Keratinocyte (primary cell): ENCODE results near the gene CXorf58. TPM values are rescaled to one million over a fixed set of nuclear protein-coding genes. Genes with fewer than 3 reads are reported as not detected.

Experiments
- DNase-seq: peaks from one replicate; pipeline ENCODE4 v3.0.0-alpha.2; 2011; ENCODE audit warnings: low read depth, missing footprints, low spot score
- FAIRE-seq: peaks from 2 replicates; lab custom pipeline; 2011; peaks lifted over from hg19 to GRCh38; lab: Jason Lieb, UNC
- H2AFZ ChIP-seq: 2 replicates; pipeline ENCODE4 v1.6.0; 2012; ENCODE audit warnings: low read length, control low read depth, inconsistent platforms; ENCODE audit not compliant: control insufficient read depth
- H3K27ac ChIP-seq: 2 replicates; pipeline ENCODE4 v1.5.1; 2011; ENCODE audit warnings: low read length; ENCODE audit not compliant: control insufficient read depth, insufficient read depth
- H3K27me3 ChIP-seq: 3 replicates; pipeline ENCODE4 v1.6.0; 2011; ENCODE audit warnings: low read length; ENCODE audit not compliant: control insufficient read depth, insufficient read depth; ENCODE audit errors: extremely low read depth
- H3K36me3 ChIP-seq, 2 experiments: 2 replicates in 1 of 2; 3 replicates in 1 of 2; pipeline ENCODE4 v1.5.1; 2011; ENCODE audit warnings: low read length in 2 of 2, mild to moderate bottlenecking in 1 of 2; ENCODE audit not compliant: control insufficient read depth in 2 of 2, insufficient read depth in 2 of 2; ENCODE audit errors: extremely low read depth in 1 of 2
- H3K4me1 ChIP-seq: 3 replicates; pipeline ENCODE4 v1.5.1; 2011; ENCODE audit warnings: low read length; ENCODE audit not compliant: control insufficient read depth, insufficient read depth; ENCODE audit errors: extremely low read depth
- H3K4me2 ChIP-seq: 3 replicates; pipeline ENCODE4 v1.6.0; 2011; ENCODE audit warnings: low read depth, low read length; ENCODE audit not compliant: control insufficient read depth, insufficient read depth; ENCODE audit errors: extremely low read depth
- H3K4me3 ChIP-seq, 3 experiments: fragments of 200-600 bp in 1 of 3; sonication (generic) in 1 of 3; 2 replicates in 2 of 3; 3 replicates in 1 of 3; pipeline ENCODE4 v1.5.1; 2011 to 2016; ENCODE audit warnings: low read length in 3 of 3, mild to moderate bottlenecking in 3 of 3, control low read depth in 2 of 3, inconsistent platforms in 1 of 3, low read depth in 1 of 3, mixed read lengths in 1 of 3, mixed run types in 1 of 3, moderate library complexity in 1 of 3; ENCODE audit not compliant: control insufficient read depth in 2 of 3, insufficient read depth in 2 of 3; ENCODE audit errors: extremely low read depth in 1 of 3
- H3K79me2 ChIP-seq: 2 replicates; pipeline ENCODE4 v1.6.0; 2012; ENCODE audit warnings: low read length; ENCODE audit not compliant: control insufficient read depth, insufficient read depth
- H3K9ac ChIP-seq: 3 replicates; pipeline ENCODE4 v1.6.0; 2011; ENCODE audit warnings: low read length; ENCODE audit not compliant: control insufficient read depth, insufficient read depth; ENCODE audit errors: extremely low read depth
- H3K9me1 ChIP-seq: 3 replicates; pipeline ENCODE4 v1.6.0; 2011; ENCODE audit warnings: low read length; ENCODE audit not compliant: control insufficient read depth, insufficient read depth; ENCODE audit errors: extremely low read depth
- H3K9me3 ChIP-seq: 2 replicates; pipeline ENCODE4 v1.5.1; 2012; ENCODE audit warnings: low read depth, low read length; ENCODE audit not compliant: control insufficient read depth
- H4K20me1 ChIP-seq: 3 replicates; pipeline ENCODE4 v1.6.0; 2011; ENCODE audit warnings: low read length; ENCODE audit not compliant: control insufficient read depth, insufficient read depth; ENCODE audit errors: extremely low read depth
- CTCF ChIP-seq, 3 experiments: IDR thresholded peaks in 1 of 3; conservative IDR thresholded peaks in 1 of 3; optimal IDR thresholded peaks in 1 of 3; 2 replicates in 2 of 3; 3 replicates in 1 of 3; pipeline versions ENCODE3 to v1.5.1; 2011; ENCODE audit warnings: low read length in 3 of 3, mild to moderate bottlenecking in 3 of 3, moderate library complexity in 2 of 3, control low read depth in 1 of 3, inconsistent platforms in 1 of 3; ENCODE audit not compliant: insufficient read depth in 2 of 3; ENCODE audit errors: extremely low read depth in 1 of 3
- EZH2 ChIP-seq: IDR thresholded peaks from one replicate; pipeline ENCODE4 v1.6.1; 2012; ENCODE audit warnings: inconsistent platforms, mild to moderate bottlenecking, low read length, moderate library complexity
- dilution Hi-C: fragments of 300-500 bp; cut with MboI; formaldehyde crosslinking; loops from one replicate; pipeline ENCODE4 v1.7.0; 2020; ENCODE audit warnings: low sequenced_read_pairs; ENCODE audit not compliant: extremely low pct_ligation_motif_present
- polyA plus RNA-seq, 5 experiments: library from polyadenylated mRNA; depleted of rRNA in 3 of 5; stranded (reverse) in 3 of 5; stranded (forward) in 1 of 5; unstranded in 1 of 5; fragments of >200 nt; gene quantifications; 1 replicate in 1 of 5; 2 replicates in 3 of 5; 3 replicates in 1 of 5; pipeline versions ENCODE4 v1.2.1 to v1.2.3, GENCODE V29; 2011 to 2012; ENCODE audit warnings: missing spikeins in 2 of 5, low read depth in 1 of 5, low replicate concordance in 1 of 5

The CXorf58 gene
- polyA plus RNA-seq, 1 donor (not counting 4 experiments of a cell fraction or from before 2014, with no cell fraction given), result 0.12 TPM

GRCh38 chrX:23936180-23936579 is 28.4 kb downstream of the CXorf58 start:
- FAIRE-seq, result no peak
- Histone ChIP-seq H3K9ac (no peak overlapping the region), H3K4me1 (no peaks in the 10 kb centered on the region), H3K9me1 (no peaks in the 10 kb centered on the region), H3K27me3 (no peaks in the 10 kb centered on the region), H3K9me3 (no peaks in the 10 kb centered on the region), H3K4me2 (no peak overlapping the region), H3K27ac (no peak overlapping the region), H3K36me3 (no peaks in the 10 kb centered on the region), H2AFZ (no peak overlapping the region), H3K79me2 (no peaks in the 10 kb centered on the region), H3K4me3 (no peak overlapping the region), H4K20me1 (no peaks in the 10 kb centered on the region)
- DNase-seq, result no peak
- no peak for TF ChIP-seq CTCF (optimal IDR thresholded peaks at IDR 0.05 in 1 of 3, IDR thresholded peaks at IDR 0.05 in 1 of 3, conservative IDR thresholded peaks at IDR 0.05 in 1 of 3; ENCODE audit: extremely low read depth in 1 of 3, insufficient read depth in 2 of 3, low read length in 3 of 3)
- TF ChIP-seq EZH2, result no peak
- dilution Hi-C loops, result no loop called here

- no peaks in the 10 kb centered on the region for H3K9me1 ChIP-seq
- dilution Hi-C loops, result no loop called here
- H3K9me3 ChIP-seq, result no peaks in the 10 kb centered on the region
- H3K9ac ChIP-seq, result no peak overlapping the region
- DNase-seq (no peak), FAIRE-seq (no peak)
- H3K79me2 ChIP-seq, result no peaks in the 10 kb centered on the region
- no peaks in the 10 kb centered on the region for H4K20me1 ChIP-seq
- H3K36me3 ChIP-seq, result no peaks in the 10 kb centered on the region
- H2AFZ ChIP-seq, result no peak overlapping the region
- no peaks in the 10 kb centered on the region for H3K4me1 ChIP-seq
- H3K4me3 ChIP-seq, result no peak overlapping the region
- no peak overlapping the region for H3K27ac ChIP-seq
- no peak for TF ChIP-seq CTCF (optimal IDR thresholded peaks at IDR 0.05 in 1 of 3, IDR thresholded peaks at IDR 0.05 in 1 of 3, conservative IDR thresholded peaks at IDR 0.05 in 1 of 3; ENCODE audit: extremely low read depth in 1 of 3, insufficient read depth in 2 of 3, low read length in 3 of 3)
- no peak for TF ChIP-seq EZH2
- no peak overlapping the region for H3K4me2 ChIP-seq
- H3K27me3 ChIP-seq, result no peaks in the 10 kb centered on the region
These were observed 29.3 kb downstream of the CXorf58 start for GRCh38 chrX:23937100-23937499.
